Smooth muscle cell (in vitro differentiated cells): ENCODE results near the gene ALPK1. TPM values are rescaled to one million over a fixed set of nuclear protein-coding genes. Genes with fewer than 3 reads are reported as not detected.

Experiments used
- DNase-seq: peaks from one replicate; lab custom pipeline; 2025; ENCODE audit not compliant: unreplicated experiment; lab: John Stamatoyannopoulos, UW
- H2AFZ ChIP-seq: fragments of 200-600 bp; sonication (generic); 2 replicates; pipeline ENCODE4 v1.6.0; 2016; ENCODE audit warnings: antibody characterized with exemption, low read depth, mild to moderate bottlenecking
- H3F3A ChIP-seq: fragments of 200-600 bp; sonication (generic); 2 replicates; pipeline ENCODE4 v1.6.0; 2017; ENCODE audit warnings: antibody characterized with exemption, low read depth
- H3K27ac ChIP-seq: fragments of 200-600 bp; sonication (generic); 2 replicates; pipeline ENCODE4 v1.5.1; 2016; ENCODE audit warnings: low read depth, mild to moderate bottlenecking
- H3K27me3 ChIP-seq: fragments of 200-600 bp; sonication (generic); 2 replicates; pipeline ENCODE4 v1.6.1; 2016; ENCODE audit warnings: low read depth, mild to moderate bottlenecking
- H3K36me3 ChIP-seq: fragments of 200-600 bp; sonication (generic); 2 replicates; pipeline ENCODE4 v1.5.1; 2016; ENCODE audit warnings: low read depth
- H3K4me1 ChIP-seq: fragments of 200-600 bp; sonication (generic); 2 replicates; pipeline ENCODE4 v1.5.1; 2016; ENCODE audit warnings: low read depth
- H3K4me2 ChIP-seq: fragments of 200-600 bp; sonication (generic); 2 replicates; pipeline ENCODE4 v1.6.0; 2016; ENCODE audit warnings: mild to moderate bottlenecking
- H3K4me3 ChIP-seq: fragments of 200-600 bp; sonication (generic); 2 replicates; pipeline ENCODE4 v1.5.1; 2016; ENCODE audit warnings: mild to moderate bottlenecking
- H3K79me2 ChIP-seq: fragments of 200-600 bp; sonication (generic); 2 replicates; pipeline ENCODE4 v1.6.0; 2016; ENCODE audit warnings: low read depth, mild to moderate bottlenecking
- H3K9ac ChIP-seq: fragments of 200-600 bp; sonication (generic); 2 replicates; pipeline ENCODE4 v1.6.0; 2016; ENCODE audit warnings: low read depth
- H3K9me3 ChIP-seq: fragments of 200-600 bp; sonication (generic); replicated peaks from 2 replicates; pipeline ENCODE4 v1.5.1; 2016; ENCODE audit warnings: low read depth
- H4K20me1 ChIP-seq: fragments of 200-600 bp; sonication (generic); 2 replicates; pipeline ENCODE4 v1.6.0; 2016; ENCODE audit warnings: low read depth
- CTCF ChIP-seq: fragments of 200-600 bp; sonication (generic); IDR thresholded peaks from 2 replicates; pipeline ENCODE4 v1.5.1; 2017; ENCODE audit warnings: borderline replicate concordance, mild to moderate bottlenecking, antibody characterized with exemption; ENCODE audit not compliant: insufficient read depth, poor library complexity, severe bottlenecking
- WGBS: methylation state at CpG from one replicate; pipeline ENCODE4 v1.1.7; 2016; ENCODE audit warnings: low lambda C conversion rate; 5-methylcytosine and 5-hydroxymethylcytosine counted together
- polyA plus RNA-seq: library from polyadenylated mRNA; unstranded; fragments of >200 nt; fragmentation: Nextera tagmentation; extraction: Ambion mirVana; gene quantifications from 2 replicates; pipeline ENCODE4 v1.2.1, GENCODE V29; 2016
- total RNA-seq: library from RNA; depleted of rRNA; stranded (reverse); fragments of >200 nt; gene quantifications from 2 replicates; pipeline ENCODE4 v1.2.3, GENCODE V29; 2014

ALPK1 gene
- total and polyA plus RNA-seq, 2 experiments from 2014 or later, result 3.9 to 4.4 TPM

- Histone ChIP-seq H3K4me1 (peaks cover 37% of the 10 kb centered on the region), H3K36me3 (no peaks in the 10 kb centered on the region), H3K4me2 (no peak overlapping the region), H3K9ac (no peak overlapping the region), H3K27ac (no peak overlapping the region), H3K79me2 (no peaks in the 10 kb centered on the region), H4K20me1 (no peaks in the 10 kb centered on the region), H3K9me3 (no peaks in the 10 kb centered on the region), H3K4me3 (no peak overlapping the region), H3F3A (no peaks in the 10 kb centered on the region), H2AFZ (no peak overlapping the region), H3K27me3 (peaks cover 66% of the 10 kb centered on the region)
- whole genome bisulfite sequencing, result 93% methylated on average over 3 of the region's 3 CpGs
- DNase-seq, result no peak
- TF ChIP-seq CTCF, result no peak
These were observed 81.1 kb downstream of the ALPK1 start for GRCh38 chr4:112378243-112378620.

GRCh38 chr4:112378858-112379257, 81.7 kb downstream of the ALPK1 start:
- Histone ChIP-seq H3K9me3 (no peaks in the 10 kb centered on the region), H3K4me2 (peak overlapping the region; percentile 7), H3K27ac (no peak overlapping the region), H2AFZ (no peak overlapping the region), H3K27me3 (peaks cover 66% of the 10 kb centered on the region), H3K4me3 (no peak overlapping the region), H3K9ac (no peak overlapping the region), H3K79me2 (no peaks in the 10 kb centered on the region), H3F3A (no peaks in the 10 kb centered on the region), H3K4me1 (peaks cover 42% of the 10 kb centered on the region), H3K36me3 (no peaks in the 10 kb centered on the region), H4K20me1 (no peaks in the 10 kb centered on the region)
- no peak for TF ChIP-seq CTCF
- WGBS, result 48% methylated on average over 3 of the region's 3 CpGs
- DNase-seq, result no peak

GRCh38 chr4:112379306-112379705, 82.1 kb downstream of the ALPK1 start:
- WGBS, result 4% methylated on average over 25 of the region's 26 CpGs
- Histone ChIP-seq H3K27me3 (peaks cover 66% of the 10 kb centered on the region), H3K36me3 (no peaks in the 10 kb centered on the region), H3F3A (no peaks in the 10 kb centered on the region), H3K9me3 (no peaks in the 10 kb centered on the region), H3K4me3 (no peak overlapping the region), H2AFZ (no peak overlapping the region), H3K4me2 (peak overlapping the region; percentile 7), H4K20me1 (no peaks in the 10 kb centered on the region), H3K4me1 (peaks cover 42% of the 10 kb centered on the region), H3K9ac (no peak overlapping the region), H3K79me2 (no peaks in the 10 kb centered on the region), H3K27ac (no peak overlapping the region)
- no peak for TF ChIP-seq CTCF
- DNase-seq, result no peak

- no peaks in the 10 kb centered on the region for H4K20me1 ChIP-seq
- TF ChIP-seq CTCF, result no peak
- no peak overlapping the region for H3K4me2 ChIP-seq
- H2AFZ ChIP-seq, result no peak overlapping the region
- H3K9ac ChIP-seq, result no peak overlapping the region
- H3K9me3 ChIP-seq, result no peaks in the 10 kb centered on the region
- DNase-seq, result no peak
- no peaks in the 10 kb centered on the region for H3K36me3 ChIP-seq
- 80% methylated on average over 6 of the region's 6 CpGs for WGBS
- H3K27ac ChIP-seq, result no peak overlapping the region
- H3K4me3 ChIP-seq, result no peak overlapping the region
- H3K79me2 ChIP-seq, result no peaks in the 10 kb centered on the region
- peaks cover 56% of the 10 kb centered on the region for H3K27me3 ChIP-seq
- peaks cover 48% of the 10 kb centered on the region for H3K4me1 ChIP-seq
- no peaks in the 10 kb centered on the region for H3F3A ChIP-seq
These were observed 85.0 kb downstream of the ALPK1 start for GRCh38 chr4:112381996-112382692.
